Measurements from ENCODE around the gene DSTN.
"Not testable (repeated sequence)": the region's sequence is repeated elsewhere in the genome, so short reads cannot be mapped to it uniquely, and the experiment has no call there.

The DSTN gene

GRCh38 chr20:17653835-17654648, 84.2 kb downstream of the DSTN start:
- no peak for DNase-seq

- no peak for DNase-seq
Measured at GRCh38 chr20:17654649-17655285, 84.9 kb downstream of the DSTN start.

GRCh38 chr20:17655286-17655651, 85.4 kb downstream of the DSTN start:
- DNase-seq, result no peak

- DNase-seq, result no peak
Measured at GRCh38 chr20:17655865-17656479, 86.1 kb downstream of the DSTN start.

GRCh38 chr20:17657079-17657825, 87.4 kb downstream of the DSTN start:
- no peak for DNase-seq

- DNase-seq, result no peak
Measured at GRCh38 chr20:17657898-17658647, 88.2 kb downstream of the DSTN start.

- no peak for DNase-seq
Measured at GRCh38 chr20:17658648-17658993, 88.7 kb downstream of the DSTN start.

- not testable (repeated sequence) for DNase-seq
Measured at GRCh38 chr20:17659344-17659743, 89.5 kb downstream of the DSTN start.

Data from NCI-H2029 (cell line).